B cell (primary cell): Measurements from ENCODE around the gene ZMIZ1. TPM values are rescaled to one million over a fixed set of nuclear protein-coding genes. Genes with fewer than 3 reads are reported as not detected.

Experiments used
- ATAC-seq: fragments of 200-7000 bp; cut with Tn5 transposase; one replicate; pipeline ENCODE4 v1.10.0; 2021; ENCODE audit warnings: low read depth, mild to moderate bottlenecking, moderate number of reproducible peaks, moderate library complexity
- CTCF ChIA-PET: fragments of 350-600 bp; sonication (Branson Sonifier 250); formaldehyde crosslinking; loops from one replicate; lab custom pipeline; 2021; ENCODE audit warnings: antibody characterized with exemption, inconsistent platforms; lab: Charles Lee
- POLR2A ChIA-PET: fragments of 350-600 bp; sonication (Branson Sonifier 250); formaldehyde crosslinking; loops from one replicate; lab custom pipeline; 2021; ENCODE audit warnings: antibody characterized with exemption; lab: Charles Lee
- DNase-seq: peaks from one replicate; pipeline ENCODE4 v3.0.0; 2013
- H2AFZ ChIP-seq: 2 replicates; pipeline ENCODE4 v1.6.1; 2012; ENCODE audit warnings: mild to moderate bottlenecking, low read depth, low read length; ENCODE audit not compliant: insufficient read depth, poor library complexity, severe bottlenecking
- H3K27ac ChIP-seq, 2 donors: 1 replicate in 1 of 2; 2 replicates in 1 of 2; pipeline ENCODE4 v1.5.1; 2012 to 2013; ENCODE audit warnings: low read length in 2 of 2, mild to moderate bottlenecking in 2 of 2, moderate library complexity in 1 of 2
- H3K27me3 ChIP-seq, 4 experiments: fragments of 200-600 bp in 1 of 4; sonication (generic) in 1 of 4; replicated peaks in 1 of 4; 1 replicate in 2 of 4; 2 replicates in 2 of 4; pipeline versions ENCODE4 v1.6.1 to v1.7.0; 2013 to 2016; ENCODE audit warnings: low read length in 3 of 4, mild to moderate bottlenecking in 2 of 4, mixed read lengths in 1 of 4, moderate library complexity in 1 of 4; ENCODE audit not compliant: insufficient read depth in 4 of 4, control insufficient read depth in 3 of 4; ENCODE audit errors: control extremely low read depth in 1 of 4
- H3K36me3 ChIP-seq, 2 experiments: replicated peaks in 1 of 2; 1 replicate in 1 of 2; 2 replicates in 1 of 2; pipeline versions ENCODE4 v1.6.1 to v1.7.1; 2013; ENCODE audit warnings: low read length in 1 of 2; ENCODE audit not compliant: insufficient read depth in 2 of 2, control insufficient read depth in 1 of 2; ENCODE audit errors: control extremely low read depth in 1 of 2, extremely low read depth in 1 of 2
- H3K4me1 ChIP-seq, 2 donors: fragments of 200-600 bp in 1 of 2; sonication (generic) in 1 of 2; 1 replicate in 1 of 2; 2 replicates in 1 of 2; pipeline versions ENCODE4 v1.5.1 to v1.6.1; 2013 to 2017; ENCODE audit warnings: low read length in 2 of 2; ENCODE audit not compliant: control insufficient read depth in 2 of 2, insufficient read depth in 2 of 2
- H3K4me2 ChIP-seq: replicated peaks from 2 replicates; pipeline ENCODE3; 2012; ENCODE audit warnings: mild to moderate bottlenecking, low read depth, low read length; ENCODE audit not compliant: poor library complexity, severe bottlenecking
- H3K4me3 ChIP-seq, 5 experiments: fragments of 200-600 bp in 1 of 5; sonication (generic) in 1 of 5; 1 replicate in 3 of 5; 2 replicates in 2 of 5; pipeline versions ENCODE4 v1.5.1 to v1.7.0; 2011 to 2016; ENCODE audit warnings: low read length in 4 of 5, mild to moderate bottlenecking in 4 of 5, low read depth in 2 of 5, control low read depth in 1 of 5, moderate library complexity in 1 of 5; ENCODE audit not compliant: insufficient read depth in 1 of 5; ENCODE audit errors: control extremely low read depth in 1 of 5, extremely low read depth in 1 of 5
- H3K79me2 ChIP-seq: fragments of 200-600 bp; sonication (generic); one replicate; pipeline ENCODE4 v1.6.0; 2016; ENCODE audit warnings: low read length; ENCODE audit not compliant: control insufficient read depth, insufficient read depth
- H3K9ac ChIP-seq: fragments of 200-600 bp; sonication (generic); 2 replicates; pipeline ENCODE4 v1.6.1; 2017; ENCODE audit warnings: mild to moderate bottlenecking, low read length, moderate library complexity
- H3K9me3 ChIP-seq, 3 donors: one replicate each; pipeline versions ENCODE4 v1.6.1 to v1.7.1; 2013; ENCODE audit warnings: low read length in 2 of 3; ENCODE audit not compliant: control insufficient read depth in 2 of 3, insufficient read depth in 1 of 3; ENCODE audit errors: control extremely low read depth in 1 of 3
- H4K20me1 ChIP-seq: 2 replicates; pipeline ENCODE4 v1.6.0; 2012; ENCODE audit warnings: mild to moderate bottlenecking, low read length; ENCODE audit not compliant: insufficient read depth, control insufficient read depth, poor library complexity, severe bottlenecking
- H3K27ac Mint-ChIP-seq: one replicate; pipeline ENCODE4 v1.8.0; 2021; ENCODE audit warnings: mixed read lengths
- H3K27me3 Mint-ChIP-seq: one replicate; pipeline ENCODE4 v1.8.0; 2021; ENCODE audit warnings: mixed read lengths
- H3K4me1 Mint-ChIP-seq: one replicate; pipeline ENCODE4 v1.8.0; 2021; ENCODE audit warnings: mixed read lengths
- H3K4me3 Mint-ChIP-seq: one replicate; pipeline ENCODE4 v1.8.0; 2021; ENCODE audit warnings: mixed read lengths
- H3K9me3 Mint-ChIP-seq: one replicate; pipeline ENCODE4 v1.8.0; 2022; ENCODE audit warnings: mixed read lengths; ENCODE audit not compliant: insufficient read depth
- CTCF ChIP-seq: fragments of 200-600 bp; IDR thresholded peaks from one replicate; pipeline ENCODE4 v1.8.0; 2022; ENCODE audit warnings: antibody characterized with exemption, mild to moderate bottlenecking
- EZH2 ChIP-seq: IDR thresholded peaks from 2 replicates; pipeline ENCODE4 v1.6.1; 2012; ENCODE audit warnings: borderline replicate concordance, low read depth, mild to moderate bottlenecking, moderate library complexity, low read length; ENCODE audit not compliant: insufficient read depth, poor library complexity, severe bottlenecking
- WGBS: methylation state at CpG from one replicate; pipeline ENCODE4 v1.1.5; 2013; ENCODE audit warnings: missing lambda C conversion rate; ENCODE audit not compliant: insufficient coverage; 5-methylcytosine and 5-hydroxymethylcytosine counted together
- intact Hi-C: fragments of 100-400 bp; cut with micrococcal nuclease; formaldehyde crosslinking; loops from one replicate; pipeline ENCODE4 v1.10.0; 2022
- polyA plus RNA-seq: library from polyadenylated mRNA; depleted of rRNA; stranded (reverse); fragments of >200 nt; gene quantifications from 2 replicates; pipeline ENCODE4 v1.2.3, GENCODE V29; 2012
- total RNA-seq, 2 donors: library from RNA; stranded (reverse); fragments of 120-200 nt in 1 of 2; gene quantifications; 1 replicate in 1 of 2; 2 replicates in 1 of 2; pipeline versions ENCODE4 v1.2.3 to v1.2.4, GENCODE V29; 2013 to 2022

Gene ZMIZ1
- total and polyA plus RNA-seq, 2 donors (not counting 1 experiment from before 2014, with no cell fraction given) = 14.3 to 64.9 TPM

- intact Hi-C loops = no loop called here
- no peak overlapping the region for H3K4me3 Mint-ChIP-seq
- Histone ChIP-seq H3K4me3 (no peak overlapping the region), H3K27ac (no peak overlapping the region), H3K4me1 (no peaks in the 10 kb centered on the region), H4K20me1 (no peaks in the 10 kb centered on the region), H2AFZ (no peak overlapping the region), H3K9ac (no peak overlapping the region), H3K4me2 (no peak overlapping the region), H3K36me3 (peaks cover 0 to 78% of the 10 kb centered on the region in 2 experiments), H3K27me3 (no peaks in the 10 kb centered on the region), H3K9me3 (no peaks in the 10 kb centered on the region), H3K79me2 (no peaks in the 10 kb centered on the region)
- DNase-seq (no peak), ATAC-seq (no peak)
- no peaks in the 10 kb centered on the region for H3K9me3 Mint-ChIP-seq
- no peak for TF ChIP-seq EZH2
- TF ChIP-seq CTCF = no peak
- H3K27me3 Mint-ChIP-seq = no peaks in the 10 kb centered on the region
- 90% methylated on average over 14 of the region's 14 CpGs for WGBS
- ChIA-PET POLR2A (interaction anchor here (0.7 kb wide), 1 partner anchor 16 kb away, joined by 3 read pairs; no protein-coding TSS in a partner anchor), CTCF (no interaction called here)
- no peak overlapping the region for H3K27ac Mint-ChIP-seq
- no peaks in the 10 kb centered on the region for H3K4me1 Mint-ChIP-seq
These were observed 240.4 kb downstream of the ZMIZ1 start for GRCh38 chr10:79308969-79309665.

GRCh38 chr10:79310200-79310865 lies 241.6 kb downstream of the ZMIZ1 start:
- ChIA-PET POLR2A (interaction anchor here (0.6 kb wide), 1 partner anchor 31 kb away, joined by 3 read pairs; no protein-coding TSS in a partner anchor), CTCF (interaction anchor here (1.1 kb wide), 1 partner anchor 64 kb away, joined by 5 read pairs; no protein-coding TSS in a partner anchor)
- no peaks in the 10 kb centered on the region for H4K20me1 ChIP-seq
- no peak overlapping the region for H3K9ac ChIP-seq
- ATAC-seq (no peak), DNase-seq (no peak)
- no peaks in the 10 kb centered on the region for H3K4me1 ChIP-seq
- Mint-ChIP-seq H3K27ac (no peak overlapping the region), H3K27me3 (no peaks in the 10 kb centered on the region), H3K4me1 (no peaks in the 10 kb centered on the region), H3K9me3 (no peaks in the 10 kb centered on the region), H3K4me3 (no peak overlapping the region)
- H3K9me3 ChIP-seq = no peaks in the 10 kb centered on the region
- H3K27me3 ChIP-seq = no peaks in the 10 kb centered on the region
- H3K4me2 ChIP-seq = no peak overlapping the region
- H3K36me3 ChIP-seq = peaks cover 0 to 66% of the 10 kb centered on the region in 2 experiments
- no peak overlapping the region for H3K4me3 ChIP-seq
- no peak overlapping the region for H3K27ac ChIP-seq
- WGBS = 96% methylated on average over 17 of the region's 29 CpGs
- H3K79me2 ChIP-seq = no peaks in the 10 kb centered on the region
- intact Hi-C loops = no loop called here
- no peak for TF ChIP-seq EZH2
- no peak for TF ChIP-seq CTCF
- H2AFZ ChIP-seq = no peak overlapping the region
